Thyroid gland (tissue), 4 donors: Measurements from ENCODE around the gene DNTTIP2. TPM values are rescaled to one million over a fixed set of nuclear protein-coding genes. Genes with fewer than 3 reads are reported as not detected.
A peak's percentile ranks its signal among the peaks of the same experiment; 100 is the strongest.

Source experiments
- DNase-seq, 2 donors: peaks; one replicate each; pipeline ENCODE4 v3.0.0-alpha.2; 2019
- H3K27ac ChIP-seq, 3 donors: fragments of 200-600 bp; sonication (generic); 1 replicate in 2 of 3; 2 replicates in 1 of 3; pipeline ENCODE4 v1.5.1; 2016 to 2019; ENCODE audit warnings: mild to moderate bottlenecking in 1 of 3, moderate library complexity in 1 of 3
- H3K27me3 ChIP-seq: fragments of 200-600 bp; sonication (generic); one replicate; pipeline ENCODE4 v1.5.1; 2019
- H3K36me3 ChIP-seq, 2 donors: fragments of 200-600 bp; sonication (generic); one replicate each; pipeline ENCODE4 v1.5.1; 2016 to 2019
- H3K4me1 ChIP-seq, 2 donors: fragments of 200-600 bp; sonication (generic); one replicate each; pipeline ENCODE4 v1.5.1; 2017 to 2019
- H3K4me3 ChIP-seq, 3 donors: fragments of 200-600 bp; sonication (generic); replicated peaks in 1 of 3; 1 replicate in 2 of 3; 2 replicates in 1 of 3; pipeline ENCODE4 v1.5.1; 2016; ENCODE audit warnings: mild to moderate bottlenecking in 1 of 3
- H3K9me3 ChIP-seq: fragments of 200-600 bp; sonication (generic); one replicate; pipeline ENCODE4 v1.5.1; 2017
- CTCF ChIP-seq, 6 experiments: fragments of 200-600 bp in 3 of 6; fragments of 450-650 bp in 3 of 6; sonication (generic) in 3 of 6; IDR thresholded peaks; one replicate each; pipeline ENCODE4 v1.5.1; 2016 to 2019; ENCODE audit warnings: antibody characterized with exemption in 6 of 6, mild to moderate bottlenecking in 2 of 6, inconsistent platforms in 1 of 6, moderate library complexity in 1 of 6
- POLR2A ChIP-seq, 2 donors: fragments of 450-650 bp; IDR thresholded peaks; one replicate each; pipeline ENCODE4 v1.6.1; 2017; ENCODE audit warnings: antibody characterized with exemption in 2 of 2, mild to moderate bottlenecking in 2 of 2, moderate library complexity in 1 of 2
- WGBS, 2 donors: methylation state at CpG; one replicate each; pipeline ENCODE4 v1.1.5; 2017; 5-methylcytosine and 5-hydroxymethylcytosine counted together
- intact Hi-C: fragments of 100-400 bp; cut with DNase I; formaldehyde crosslinking; loops from one replicate; pipeline ENCODE4 v1.15.1; 2023
- microRNA counts, 2 donors: library from miRNA; unstranded; fragments of <30 nt; microRNA quantifications; one replicate each; lab custom pipeline; 2016 to 2017
- microRNA-seq: library from miRNA; unstranded; fragments of <30 nt; microRNA quantifications from one replicate; pipeline ENCODE4, GENCODE V29; 2016
- small RNA-seq: library from RNA; depleted of rRNA; stranded (forward); fragments of <200 nt; gene quantifications from one replicate; pipeline ENCODE3, GENCODE V24; 2016
- total RNA-seq, 4 donors: library from RNA; depleted of rRNA; stranded (reverse); fragments of >200 nt; gene quantifications; one replicate each; pipeline ENCODE4 v1.2.3, GENCODE V29; 2016

The DNTTIP2 gene
- total RNA-seq, 4 donors from 2014 or later, result 21.9 to 32.0 (median 27.2) TPM

DNA sequence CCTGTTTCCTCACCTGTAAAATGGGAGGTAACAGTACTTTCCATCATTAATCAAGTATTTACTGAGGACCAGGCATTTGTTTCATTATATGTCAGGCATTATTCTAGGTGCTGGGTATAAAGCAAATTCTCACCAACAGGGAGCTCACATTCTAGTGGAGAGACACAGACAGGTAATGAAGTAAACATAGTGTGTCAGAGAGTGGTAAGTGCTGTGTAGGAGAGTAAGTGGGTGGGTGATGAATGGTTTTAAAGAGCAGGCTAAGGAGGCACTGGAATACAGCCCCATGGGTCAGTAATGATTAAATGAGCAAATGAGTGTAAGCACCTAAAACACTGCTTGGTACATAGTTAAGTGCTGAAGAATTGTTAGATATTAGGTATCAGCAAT is 60.4 kb downstream of the DNTTIP2 start:
- H3K4me3 ChIP-seq, result no peak overlapping the region
- H3K9me3 ChIP-seq, result no peaks in the 10 kb centered on the region
- peak overlapping the region in 2 of 3 donors; percentile 25 to 57 for H3K27ac ChIP-seq
- TF ChIP-seq POLR2A (IDR thresholded peaks at IDR 0.05) (no peak), CTCF (IDR thresholded peaks at IDR 0.05) (no peak)
- no peak for DNase-seq
- no peaks in the 10 kb centered on the region for H3K27me3 ChIP-seq
- no peaks in the 10 kb centered on the region for H3K36me3 ChIP-seq
- H3K4me1 ChIP-seq, result peaks cover 6 to 11% of the 10 kb centered on the region in 2 donors
- intact Hi-C loops, result loop anchor here (10.0 kb wide), 1 partner anchor 384 kb away; no protein-coding TSS in a partner anchor

- no peak for TF ChIP-seq POLR2A (IDR thresholded peaks at IDR 0.05)
- TF ChIP-seq CTCF (IDR thresholded peaks at IDR 0.05), result no peak
- Histone ChIP-seq H3K4me3 (no peak overlapping the region), H3K4me1 (peaks cover 6 to 11% of the 10 kb centered on the region in 2 donors), H3K27me3 (no peaks in the 10 kb centered on the region), H3K36me3 (no peaks in the 10 kb centered on the region), H3K27ac (peak overlapping the region in 2 of 3 donors; percentile 25 to 57), H3K9me3 (no peaks in the 10 kb centered on the region)
- 52 to 62% methylated on average over 12 of the region's 12 CpGs for WGBS, 2 donors
- intact Hi-C loops, result loop anchor here (10.0 kb wide), 1 partner anchor 383 kb away; no protein-coding TSS in a partner anchor
- peak; percentile 33 to 40 for DNase-seq
Observed at GRCh38 chr1:93817819-93818569, 61.0 kb downstream of the DNTTIP2 start.

DNA sequence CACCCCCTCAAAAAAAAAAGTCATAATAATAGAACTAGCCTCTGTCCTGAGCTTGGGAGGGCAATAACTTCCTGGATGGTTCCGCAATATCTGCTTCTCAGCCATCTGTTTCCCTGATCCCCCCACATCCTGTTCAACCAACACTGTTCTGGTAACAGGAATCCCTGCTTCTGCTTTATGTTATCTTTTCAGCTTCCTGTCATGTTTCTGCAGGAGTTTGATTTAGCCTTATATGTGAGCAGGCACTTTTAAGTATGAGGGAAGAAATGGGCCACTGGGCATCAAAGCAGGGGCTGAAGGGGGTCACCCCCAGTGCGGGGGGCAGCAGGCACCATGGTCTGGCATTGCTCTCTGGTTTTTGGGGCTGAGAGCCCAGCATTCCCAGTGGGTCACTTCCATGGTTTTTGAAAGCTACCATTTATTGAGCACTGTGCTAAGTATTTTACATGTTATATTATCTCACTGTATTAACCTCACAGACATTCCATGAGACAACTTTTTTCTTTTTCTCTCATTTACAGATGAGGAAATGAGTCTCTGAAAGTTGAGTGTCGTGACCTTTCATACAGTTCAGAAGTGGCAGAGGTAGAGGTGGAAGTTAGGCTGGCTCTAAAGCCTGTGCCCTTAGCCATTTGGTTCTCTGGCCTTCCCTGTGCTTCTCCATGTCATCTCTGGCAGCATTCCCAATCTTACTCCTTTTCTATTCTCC is 61.9 kb downstream of the DNTTIP2 start:
- no peak for TF ChIP-seq POLR2A (IDR thresholded peaks at IDR 0.05)
- Histone ChIP-seq H3K27ac (peak overlapping the region; percentile 25 to 57 (median 30)), H3K4me3 (no peak overlapping the region), H3K4me1 (peaks cover 6 to 11% of the 10 kb centered on the region in 2 donors), H3K27me3 (no peaks in the 10 kb centered on the region), H3K9me3 (no peaks in the 10 kb centered on the region), H3K36me3 (no peaks in the 10 kb centered on the region)
- 40 to 44% methylated on average over 3 of the region's 3 CpGs for WGBS, 2 donors
- DNase-seq, result no peak
- intact Hi-C loops, result loop anchor here (10.0 kb wide), 1 partner anchor 382 kb away; no protein-coding TSS in a partner anchor

MicroRNAs encoded within 50 kb of the gene (microRNA counts, 767-probe panel; counts per million panel counts)
- microRNA hsa-miR-760 (lab: Ali Mortazavi, UCI), result 0 counts per million in 2 donors

Small RNA genes within 50 kb of the gene (microRNA-seq; reads per million reads assigned to microRNA genes)
- gene MIR760, result 12.1 reads per million, percentile 29 among the genes with 10 or more reads in this experiment

Small RNA genes within 50 kb of the gene (small RNA-seq; reads per million reads assigned to genes)
- not detected for gene AL117351.2
- not detected for gene MIR760

Other genes with a start within 250 kb of the DNTTIP2 start
- gene BCAR3, start 197.4 kb downstream of the DNTTIP2 start, total RNA-seq, result 10 to 100 TPM; 29.6 to 46.7 (median 37.0) TPM
- gene GCLM, start 30.2 kb upstream of the DNTTIP2 start, total RNA-seq, result 10 to 100 TPM; 27.0 to 56.2 (median 43.4) TPM
- gene ABCA4, start 241.9 kb upstream of the DNTTIP2 start, total RNA-seq, result 1 to 10 TPM in 1 of 4 donors, under 1 TPM in 3; 0.44 to 1.0 (median 0.82) TPM